ENCODE results near the gene UCMA. TPM values are rescaled to one million over a fixed set of nuclear protein-coding genes. Genes with fewer than 3 reads are reported as not detected.
"Not testable (repeated sequence)": the region's sequence is repeated elsewhere in the genome, so short reads cannot be mapped to it uniquely, and the experiment has no call there.

The UCMA gene
- not detected in 2 replicates for total RNA-seq

- no peak for DNase-seq (ENCODE audit: low read depth, low spot score)
Observed at GRCh38 chr10:13234172-13234571, at the start of gene UCMA. Gene UCMA (minus strand): TSS chr10:13234374. CDS start chr10:13234258, 116 bp downstream.

- not testable (repeated sequence) for DNase-seq (ENCODE audit: low read depth, low spot score)
Observed at GRCh38 chr10:13282348-13282747, 48.2 kb upstream of the UCMA start.

GRCh38 chr10:13276749-13277365 is 42.7 kb upstream of the UCMA start:
- DNase-seq (ENCODE audit: low read depth, low spot score), result no peak

DNA sequence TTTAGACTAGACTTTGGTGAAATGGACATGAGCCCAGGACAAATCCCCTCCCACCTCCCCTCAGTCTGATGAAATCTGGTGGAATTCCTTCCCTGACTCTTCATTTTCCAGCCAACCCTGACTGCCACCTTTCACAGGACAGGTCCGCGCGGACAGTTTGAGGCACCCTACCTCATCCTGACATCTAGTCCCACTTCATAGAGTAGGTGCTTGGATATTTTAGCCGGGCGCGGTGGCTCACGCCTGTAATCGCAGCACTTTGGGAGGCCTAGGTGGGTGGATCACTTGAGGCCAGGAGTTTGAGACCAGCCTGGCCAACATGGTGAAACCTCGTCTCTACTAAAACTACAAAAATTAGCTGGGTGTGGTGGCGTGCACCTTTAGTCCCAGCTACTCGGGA is 42.0 kb upstream of the UCMA start:
- not testable (repeated sequence) for DNase-seq (ENCODE audit: low read depth, low spot score)

DNA sequence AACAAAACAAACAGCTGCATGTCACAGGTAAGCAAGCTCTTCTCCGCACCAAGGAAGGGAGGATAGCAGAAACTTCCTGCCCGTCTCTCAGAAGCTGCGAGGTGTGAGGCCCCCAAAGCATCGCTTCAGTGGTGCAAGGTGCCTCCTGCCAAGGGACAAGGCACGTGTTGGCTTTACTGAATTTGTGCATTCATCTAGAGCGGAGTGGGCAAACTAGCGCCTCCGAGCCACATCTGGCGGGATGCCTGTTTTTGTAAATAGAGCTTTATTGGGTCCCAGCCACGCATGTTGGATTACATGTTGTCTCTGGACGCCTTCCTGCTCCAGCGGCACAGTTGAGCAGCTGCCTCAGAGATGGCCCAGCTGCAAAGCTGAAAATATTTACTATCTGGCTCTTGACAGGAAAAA is 38.0 kb upstream of the UCMA start:
- DNase-seq (ENCODE audit: low read depth, low spot score), result no peak

GRCh38 chr10:13271552-13272163 is 37.5 kb upstream of the UCMA start:
- no peak for DNase-seq (ENCODE audit: low read depth, low spot score)

GRCh38 chr10:13270877-13271551 is 36.8 kb upstream of the UCMA start:
- DNase-seq (ENCODE audit: low read depth, low spot score), result no peak

DNA sequence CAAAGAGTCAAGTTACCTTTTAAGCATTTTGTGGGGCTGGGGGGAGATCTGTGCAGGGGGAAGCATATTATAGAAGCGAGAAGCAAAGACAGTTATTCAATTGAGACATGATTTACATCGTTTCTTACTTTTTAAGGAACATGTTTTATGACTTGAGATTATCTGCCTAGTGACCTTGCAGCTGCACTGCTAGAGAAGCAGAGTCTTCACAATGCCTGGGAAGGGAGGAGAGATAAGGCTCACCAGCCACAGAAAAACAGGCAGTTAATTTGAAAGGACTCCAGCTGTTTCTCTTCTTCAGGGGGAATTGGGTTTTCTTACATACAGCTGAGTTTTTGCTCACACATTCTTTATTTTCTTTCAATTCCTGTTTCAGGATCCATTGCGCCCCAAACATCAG is 34.7 kb upstream of the UCMA start:
- DNase-seq (ENCODE audit: low read depth, low spot score), result no peak

DNA sequence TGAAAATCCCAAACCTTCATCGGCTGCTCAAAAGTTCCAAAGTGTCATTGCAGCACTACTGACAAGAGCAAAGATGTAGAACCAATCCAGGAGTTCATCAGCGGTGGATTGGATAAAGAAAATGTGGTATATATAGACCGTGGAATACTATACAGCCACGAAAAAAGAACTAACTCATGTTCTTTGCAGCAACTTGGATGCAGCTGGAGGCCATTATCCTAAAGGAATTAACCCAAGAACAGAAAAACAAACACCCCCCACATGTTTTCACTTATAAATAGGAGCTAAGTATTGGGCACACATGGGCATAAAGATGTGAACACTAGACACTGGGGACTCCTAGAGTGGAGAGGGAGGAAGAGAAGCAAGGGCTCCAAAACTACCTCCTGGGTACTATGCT is 34.1 kb upstream of the UCMA start:
- no peak for DNase-seq (ENCODE audit: low read depth, low spot score)

DNA sequence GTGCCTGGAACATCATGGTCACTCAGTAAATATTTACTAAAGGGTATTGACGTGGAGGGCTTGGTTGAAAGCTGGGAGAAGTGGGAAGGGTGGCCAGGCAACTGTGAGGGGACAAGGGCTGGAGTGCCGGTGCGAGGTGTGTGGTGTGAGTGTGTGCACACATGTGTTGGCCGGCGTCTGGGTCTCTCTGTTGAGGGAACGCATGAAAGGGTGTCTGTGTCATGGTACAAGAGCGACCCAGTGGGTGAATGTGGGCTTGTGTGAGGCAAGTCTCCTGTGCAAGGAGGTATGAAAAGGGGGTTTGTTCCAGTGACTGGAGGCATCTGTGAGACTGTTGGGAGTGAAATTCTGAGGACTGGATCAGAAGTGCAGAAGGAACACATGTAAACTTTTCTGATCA is 29.4 kb upstream of the UCMA start:
- DNase-seq (ENCODE audit: low read depth, low spot score), result no peak

DNA sequence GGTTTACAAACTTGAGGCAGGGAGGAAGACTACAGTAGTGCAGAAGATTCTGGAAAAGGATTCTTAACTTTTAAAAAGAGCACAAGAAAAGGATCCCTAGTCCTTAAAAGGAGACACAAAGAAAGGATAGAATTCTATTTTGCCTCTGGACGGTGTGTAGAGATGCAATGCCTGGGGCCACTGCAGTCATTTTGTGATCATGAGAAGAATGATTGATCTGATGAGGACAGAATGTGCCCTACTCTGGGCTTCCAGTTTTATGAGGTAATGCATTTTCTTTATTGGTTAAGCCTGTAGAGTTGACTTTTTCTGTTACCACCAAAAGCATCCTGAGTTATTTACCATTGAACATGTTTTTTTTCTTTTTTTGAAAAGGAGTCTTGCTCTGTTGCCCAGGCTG is 28.3 kb upstream of the UCMA start:
- no peak for DNase-seq (ENCODE audit: low read depth, low spot score)

DNA sequence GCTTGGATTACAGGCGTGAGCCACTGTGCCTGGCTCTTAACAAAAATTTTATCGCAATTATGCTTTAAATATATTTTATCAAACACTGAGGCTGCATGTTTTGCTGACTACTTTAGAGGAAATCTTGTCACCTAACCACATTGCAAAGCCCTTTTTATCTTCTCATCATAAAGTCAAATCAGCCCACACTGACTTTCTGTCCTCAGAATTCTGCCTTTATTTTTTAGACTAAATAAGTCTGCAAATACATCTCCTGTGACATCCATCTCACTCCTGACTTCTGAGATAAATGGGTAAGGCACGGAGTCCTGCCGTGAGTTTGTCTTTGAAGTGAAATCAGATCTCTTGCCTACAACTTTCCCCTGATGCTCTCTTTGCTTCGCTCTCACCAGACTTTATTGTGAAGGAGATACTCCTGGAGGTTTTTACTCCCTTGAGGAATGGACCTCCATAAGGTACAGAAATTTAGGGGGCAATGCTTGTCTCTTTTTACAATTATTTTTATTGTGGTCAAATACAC is 23.5 kb upstream of the UCMA start:
- DNase-seq (ENCODE audit: low read depth, low spot score), result no peak

DNA sequence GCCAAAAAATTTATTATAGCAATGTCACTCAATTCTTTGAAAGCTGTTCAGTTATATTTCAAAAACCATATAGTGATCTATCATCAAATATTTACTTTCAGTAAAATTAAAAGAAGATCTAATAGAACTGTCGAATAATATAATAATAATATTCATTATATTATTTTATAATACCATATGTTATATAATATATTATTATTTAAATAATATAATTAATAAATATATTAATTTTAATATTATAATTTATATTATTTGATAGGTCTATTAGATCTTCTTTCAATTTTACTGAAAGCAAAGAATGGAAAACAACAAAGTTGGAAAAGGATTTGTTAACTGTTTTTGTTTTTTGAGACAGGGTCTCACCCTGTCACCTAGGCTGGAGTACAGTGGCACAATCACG is 22.5 kb upstream of the UCMA start:
- no peak for DNase-seq (ENCODE audit: low read depth, low spot score)

DNA sequence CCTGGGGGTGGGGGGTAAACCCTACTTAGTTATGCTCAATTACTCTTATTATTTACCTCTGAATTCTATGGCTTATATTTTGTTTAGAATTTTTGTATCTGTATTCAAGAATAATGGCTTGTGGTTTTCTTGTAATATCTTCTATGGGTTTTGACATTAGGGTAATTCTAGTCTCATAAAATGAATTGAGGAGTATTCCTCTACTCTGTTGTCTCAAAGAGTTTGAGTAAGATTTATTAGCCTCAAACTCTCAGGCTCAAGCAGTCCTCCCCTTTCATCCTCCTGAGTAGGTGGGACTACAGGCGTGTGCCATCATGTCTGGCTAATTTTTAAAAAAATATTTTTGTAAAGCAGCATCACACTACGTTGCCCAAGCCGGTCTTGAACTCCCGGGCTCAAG is 19.6 kb upstream of the UCMA start:
- no peak for DNase-seq (ENCODE audit: low read depth, low spot score)

DNA sequence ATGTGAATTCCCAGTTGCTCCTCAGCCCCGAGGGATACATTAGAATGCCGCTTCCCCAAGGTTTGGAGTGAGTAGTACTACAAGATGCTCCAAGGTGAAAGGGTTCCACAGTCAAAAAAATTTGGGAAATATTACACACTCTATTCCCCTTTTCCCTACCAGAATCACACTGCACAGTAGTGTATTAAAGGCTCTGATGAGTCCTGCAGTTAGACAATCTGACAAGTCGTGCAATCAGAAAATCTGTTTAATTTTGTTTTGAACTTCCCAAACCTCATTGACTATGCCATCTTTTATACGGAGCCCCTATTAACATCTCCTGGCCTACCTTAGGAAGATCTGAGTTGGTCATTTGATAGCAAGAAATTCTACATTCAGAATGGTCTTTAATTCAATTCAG is 13.6 kb upstream of the UCMA start:
- DNase-seq (ENCODE audit: low read depth, low spot score), result no peak

DNA sequence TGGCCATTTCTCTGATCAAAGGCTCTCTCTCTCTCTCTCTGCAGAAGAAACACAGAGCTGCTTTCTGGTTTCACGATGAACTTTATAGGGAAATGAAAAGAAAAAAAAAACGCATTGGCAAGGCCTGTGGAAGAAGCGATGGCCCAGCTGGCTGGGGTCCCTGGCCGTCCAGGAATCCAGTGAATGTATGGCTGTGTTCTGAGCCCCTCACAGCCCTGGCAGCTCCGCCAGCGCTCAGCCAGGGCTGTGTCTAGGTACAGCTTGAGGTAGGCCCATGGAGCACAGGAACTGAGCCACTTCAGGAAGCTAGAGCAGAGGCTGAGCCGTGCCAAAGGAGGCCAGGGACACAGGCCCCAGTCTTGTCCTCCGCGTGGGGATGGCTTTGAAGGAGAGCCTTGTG is 13.1 kb upstream of the UCMA start:
- no peak for DNase-seq (ENCODE audit: low read depth, low spot score)

- not testable (repeated sequence) for DNase-seq (ENCODE audit: low read depth, low spot score)
Observed at GRCh38 chr10:13242260-13242659, 8.1 kb upstream of the UCMA start.

DNA sequence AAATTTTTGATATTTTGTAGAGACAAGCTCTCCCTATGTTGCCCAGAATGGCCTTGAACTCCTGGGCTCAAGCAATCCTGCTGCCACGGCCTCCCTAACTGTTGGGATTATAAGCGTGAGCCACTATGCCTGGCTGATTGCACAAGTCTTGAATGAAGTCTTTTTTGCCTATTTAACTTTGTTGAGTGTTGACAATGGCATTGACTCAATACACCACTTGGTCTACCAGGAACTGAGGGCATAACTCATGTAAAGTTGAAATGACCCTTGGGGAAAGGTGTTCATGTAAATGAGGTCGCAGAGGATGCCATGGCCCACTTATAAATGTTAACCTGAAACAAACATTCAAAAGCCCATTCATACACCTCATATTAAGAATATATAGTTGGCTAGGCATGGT is 7.4 kb upstream of the UCMA start:
- DNase-seq (ENCODE audit: low read depth, low spot score), result no peak

GRCh38 chr10:13239923-13240322 is 5.7 kb upstream of the UCMA start:
- DNase-seq (ENCODE audit: low read depth, low spot score), result no peak

DNA sequence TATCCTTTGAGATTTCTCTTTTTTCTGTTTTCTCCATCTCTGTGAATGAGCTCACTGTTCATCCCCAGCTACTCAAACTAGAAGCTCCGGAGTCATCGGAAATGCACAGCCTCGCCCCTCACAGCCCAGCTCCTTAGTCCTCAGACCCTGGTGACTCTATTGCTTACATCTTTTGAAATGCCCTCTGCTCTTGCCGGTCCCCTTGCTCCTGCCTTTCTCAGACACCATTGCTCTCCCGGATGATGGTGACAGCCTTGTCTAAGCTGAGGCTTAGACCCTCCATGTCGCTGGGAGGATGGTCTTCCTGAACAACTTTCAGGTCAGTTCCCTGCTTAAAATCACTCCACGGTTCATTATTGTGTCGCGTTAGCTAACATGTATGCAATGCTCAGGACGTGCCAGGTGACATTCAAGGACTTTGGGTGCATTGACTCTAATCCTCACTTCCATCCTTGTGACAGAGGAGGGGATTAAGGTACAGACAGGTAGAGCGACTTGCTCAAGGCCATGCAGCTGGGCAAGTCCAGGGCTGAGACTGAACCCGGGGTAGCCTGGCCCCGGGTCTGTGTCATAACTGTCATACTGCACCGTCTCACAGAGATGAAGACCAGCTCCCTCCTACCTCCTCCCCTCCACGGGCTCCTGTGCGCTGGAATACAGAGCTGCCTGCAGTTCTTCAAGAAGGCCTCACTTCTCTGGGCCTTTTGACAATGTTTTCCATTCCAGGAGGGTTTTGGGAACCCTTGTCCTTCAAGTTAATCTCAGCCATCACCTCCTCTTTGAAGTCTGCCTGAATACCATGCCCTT is 4.3 kb upstream of the UCMA start:
- no peak for DNase-seq (ENCODE audit: low read depth, low spot score)

DNA sequence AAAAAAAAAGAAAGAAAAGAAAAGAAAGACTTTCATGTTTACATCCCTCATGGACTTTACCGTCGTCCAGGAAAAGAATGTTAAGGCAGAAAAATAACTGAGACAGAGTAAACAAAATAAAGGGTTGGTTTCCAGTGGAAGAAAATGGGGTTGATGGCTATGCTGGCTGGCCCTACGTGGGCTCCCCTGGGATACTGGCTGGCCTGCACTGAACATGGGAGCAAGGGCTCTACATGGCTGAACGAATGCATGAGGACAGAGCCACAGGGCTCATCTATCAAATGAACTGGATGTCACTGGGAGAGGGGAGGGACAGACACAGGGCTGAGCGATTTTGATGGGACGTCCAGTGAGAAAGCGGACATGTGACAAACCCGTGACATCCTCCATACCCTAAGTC is 2.5 kb upstream of the UCMA start:
- no peak for DNase-seq (ENCODE audit: low read depth, low spot score)

- DNase-seq (ENCODE audit: low read depth, low spot score), result not testable (repeated sequence)
Observed at GRCh38 chr10:13234736-13235135, 562 bp upstream of the UCMA start.

All from pulmonary artery endothelial cell (primary cell).